ENCODE measurements around the gene COL6A5. TPM values are rescaled to one million over a fixed set of nuclear protein-coding genes. Genes with fewer than 3 reads are reported as not detected.

Gene COL6A5
- total and polyA plus RNA-seq, 2 experiments from 2014 or later = 0.03 to 0.05 TPM

- no peak for DNase-seq (ENCODE audit: low spot score)
- Histone ChIP-seq H3K9me2 (ENCODE audit: insufficient read depth) (peaks cover 16% of the 10 kb centered on the region), H3K79me2 (replicated peaks; ENCODE audit: insufficient read depth) (no peaks in the 10 kb centered on the region), H3K4me2 (no peak overlapping the region), H3K4me1 (ENCODE audit: insufficient read depth) (no peaks in the 10 kb centered on the region), H3K36me3 (ENCODE audit: insufficient read depth) (no peaks in the 10 kb centered on the region), H2AFZ (no peak overlapping the region), H3F3A (replicated peaks; ENCODE audit: low read depth) (no peaks in the 10 kb centered on the region), H3K4me3 (no peak overlapping the region), H3K27me3 (ENCODE audit: insufficient read depth) (no peaks in the 10 kb centered on the region), H3K27ac (ENCODE audit: low read depth) (no peak overlapping the region), H4K20me1 (replicated peaks; ENCODE audit: insufficient read depth) (no peaks in the 10 kb centered on the region)
- Mint-ChIP-seq H3K36me3 (ENCODE audit: low read depth) (no peaks in the 10 kb centered on the region), H3K4me1 (no peaks in the 10 kb centered on the region), H3K4me3 (no peak overlapping the region), H3K27ac (no peak overlapping the region), H3K27me3 (ENCODE audit: insufficient read depth, low read depth, poor library complexity) (no peaks in the 10 kb centered on the region), H3K9me3 (no peaks in the 10 kb centered on the region)
- no peak for TF ChIP-seq CTCF (conservative IDR thresholded peaks at IDR 0.05; ENCODE audit: low read depth in 2 of 2)
- TF ChIP-seq STAT1 (IDR thresholded peaks at IDR 0.05; ENCODE audit: unreplicated experiment) = no peak
- no peak for TF ChIP-seq ZNF114 (CRISPR knock-in tag; IDR thresholded peaks at IDR 0.05)
- no peak for ATAC-seq
Observed at GRCh38 chr3:130383424-130383823, 38.0 kb downstream of the COL6A5 start.

- ATAC-seq (no peak), DNase-seq (ENCODE audit: low spot score) (no peak)
- Histone ChIP-seq H4K20me1 (replicated peaks; ENCODE audit: insufficient read depth) (no peaks in the 10 kb centered on the region), H3K36me3 (ENCODE audit: insufficient read depth) (no peaks in the 10 kb centered on the region), H3K27me3 (ENCODE audit: insufficient read depth) (no peaks in the 10 kb centered on the region), H2AFZ (no peak overlapping the region), H3K9me2 (ENCODE audit: insufficient read depth) (peaks cover 5% of the 10 kb centered on the region), H3K4me3 (no peak overlapping the region), H3K79me2 (replicated peaks; ENCODE audit: insufficient read depth) (no peaks in the 10 kb centered on the region), H3K4me2 (no peak overlapping the region), H3F3A (replicated peaks; ENCODE audit: low read depth) (no peaks in the 10 kb centered on the region), H3K4me1 (ENCODE audit: insufficient read depth) (no peaks in the 10 kb centered on the region), H3K27ac (ENCODE audit: low read depth) (no peak overlapping the region)
- no peaks in the 10 kb centered on the region for H3K27me3 Mint-ChIP-seq (ENCODE audit: insufficient read depth, low read depth, poor library complexity)
- H3K4me1 Mint-ChIP-seq = no peaks in the 10 kb centered on the region
- H3K36me3 Mint-ChIP-seq (ENCODE audit: low read depth) = no peaks in the 10 kb centered on the region
- H3K9me3 Mint-ChIP-seq = no peaks in the 10 kb centered on the region
- no peak overlapping the region for H3K27ac Mint-ChIP-seq
- TF ChIP-seq POLR2AphosphoS5 (IDR thresholded peaks at IDR 0.05; ENCODE audit: low read depth) (no peak), JUNB (IDR thresholded peaks at IDR 0.05; ENCODE audit: unreplicated experiment) (no peak)
- H3K4me3 Mint-ChIP-seq = no peak overlapping the region
Observed at GRCh38 chr3:130384476-130385025, 39.1 kb downstream of the COL6A5 start.

- no peak for TF ChIP-seq ZNF331 (CRISPR knock-in tag; IDR thresholded peaks at IDR 0.05; ENCODE audit: low read depth)
- ATAC-seq = no peak
- no peak overlapping the region for H3K27ac Mint-ChIP-seq
Observed at GRCh38 chr3:130386604-130387263, 41.3 kb downstream of the COL6A5 start.

More at GRCh38 chr3:130386604-130387263, 41.3 kb downstream of the COL6A5 start:
- no peak overlapping the region for H2AFZ ChIP-seq
- H3K9me2 ChIP-seq (ENCODE audit: insufficient read depth) = peaks cover 5% of the 10 kb centered on the region; the same call in 1 of the 2 replicates
- H4K20me1 ChIP-seq (replicated peaks; ENCODE audit: insufficient read depth) = no peaks in the 10 kb centered on the region
- Mint-ChIP-seq H3K36me3 (ENCODE audit: low read depth) (no peaks in the 10 kb centered on the region), H3K4me1 (no peaks in the 10 kb centered on the region), H3K4me3 (no peak overlapping the region), H3K27me3 (ENCODE audit: insufficient read depth, low read depth, poor library complexity) (no peaks in the 10 kb centered on the region), H3K9me3 (no peaks in the 10 kb centered on the region)
- H3F3A ChIP-seq (replicated peaks; ENCODE audit: low read depth) = no peaks in the 10 kb centered on the region
- no peak overlapping the region for H3K4me3 ChIP-seq
- H3K79me2 ChIP-seq (replicated peaks; ENCODE audit: insufficient read depth) = no peaks in the 10 kb centered on the region
- no peaks in the 10 kb centered on the region for H3K27me3 ChIP-seq (ENCODE audit: insufficient read depth)
- no peak overlapping the region for H3K4me2 ChIP-seq
- no peak for DNase-seq (ENCODE audit: low spot score)
- no peaks in the 10 kb centered on the region for H3K4me1 ChIP-seq (ENCODE audit: insufficient read depth)
- H3K27ac ChIP-seq (ENCODE audit: low read depth) = no peak overlapping the region
- no peaks in the 10 kb centered on the region for H3K36me3 ChIP-seq (ENCODE audit: insufficient read depth)
